HepG2 (cell line): ENCODE results near the gene ATF3. TPM values are rescaled to one million over a fixed set of nuclear protein-coding genes. Genes with fewer than 3 reads are reported as not detected.

ENCODE experiments used
- ATAC-seq: fragments of 200-7000 bp; cut with Tn5 transposase; 3 replicates; pipeline ENCODE4 v1.9.1; 2020; ENCODE audit warnings: mild to moderate bottlenecking, moderate library complexity
- BruUV-seq: library from RNA; stranded (reverse); fragments of 400-500 nt; replicated peaks from 2 replicates; lab custom pipeline; 2021; lab: Mats Ljungman, UMichigan
- CTCF ChIA-PET: fragments of 300-600 bp; formaldehyde crosslinking; extraction: SDS; loops from one replicate; lab custom pipeline; 2021; ENCODE audit warnings: low total read pairs, inconsistent platforms, low intra/inter-chr PET ratio; lab: Yijun Ruan, JAX
- POLR2A ChIA-PET: fragments of 350-600 bp; sonication (Branson Sonifier 250); formaldehyde crosslinking; loops from one replicate; lab custom pipeline; 2020; ENCODE audit warnings: antibody characterized with exemption, inconsistent platforms; lab: Yijun Ruan, JAX
- DNase-seq: peaks from one replicate; pipeline ENCODE4 v3.0.0-alpha.2; 2015; ENCODE audit warnings: low spot score
- FAIRE-seq: peaks from 3 replicates; lab custom pipeline; 2011; peaks lifted over from hg19 to GRCh38; lab: Jason Lieb, UNC
- H2AFZ ChIP-seq: one replicate; pipeline ENCODE4 v1.6.1; 2011; ENCODE audit warnings: low read length, inconsistent platforms
- H3K27ac ChIP-seq: fragments of 300-600 bp; 3 replicates; pipeline ENCODE4 v1.8.0; 2011; ENCODE audit warnings: mixed run types, mild to moderate bottlenecking, mixed read lengths, low read length, inconsistent platforms; ENCODE audit not compliant: insufficient read depth; ENCODE audit errors: extremely low read length
- H3K27me3 ChIP-seq, 2 experiments: fragments of 200-600 bp in 1 of 2; 2 replicates in 1 of 2; 3 replicates in 1 of 2; pipeline versions ENCODE4 v1.6.0 to v1.8.0; 2011; ENCODE audit warnings: low read length in 2 of 2, mild to moderate bottlenecking in 2 of 2, moderate library complexity in 2 of 2, inconsistent platforms in 1 of 2; ENCODE audit not compliant: insufficient read depth in 2 of 2, control insufficient read depth in 1 of 2
- H3K36me3 ChIP-seq, 2 experiments: fragments of 200-600 bp in 1 of 2; replicated peaks in 1 of 2; 2 replicates in 1 of 2; 3 replicates in 1 of 2; pipeline versions ENCODE4 v1.5.1 to v1.8.0; 2011; ENCODE audit warnings: low read length in 2 of 2, inconsistent platforms in 1 of 2; ENCODE audit not compliant: insufficient read depth in 2 of 2, control insufficient read depth in 1 of 2
- H3K4me1 ChIP-seq: 2 replicates; pipeline ENCODE4 v1.5.1; 2012; ENCODE audit warnings: low read length, inconsistent platforms; ENCODE audit not compliant: insufficient read depth
- H3K4me2 ChIP-seq: 2 replicates; pipeline ENCODE4 v1.6.0; 2011; ENCODE audit warnings: low read depth, low read length, inconsistent platforms
- H3K4me3 ChIP-seq, 3 experiments: fragments of 200-600 bp in 1 of 3; sonication (generic), shearing (Covaris generic) in 1 of 3; replicated peaks in 1 of 3; 2 replicates each; pipeline ENCODE4 v1.5.1; 2011 to 2016; ENCODE audit warnings: low read length in 3 of 3, inconsistent platforms in 2 of 3, low read depth in 2 of 3, mild to moderate bottlenecking in 2 of 3, control low read depth in 1 of 3, mixed read lengths in 1 of 3; ENCODE audit not compliant: insufficient read depth in 1 of 3
- H3K79me2 ChIP-seq: one replicate; pipeline ENCODE4 v1.6.1; 2011; ENCODE audit warnings: low read length, inconsistent platforms; ENCODE audit not compliant: insufficient read depth
- H3K9ac ChIP-seq: 2 replicates; pipeline ENCODE4 v1.6.0; 2011; ENCODE audit warnings: mild to moderate bottlenecking, low read depth, low read length, inconsistent platforms; ENCODE audit not compliant: insufficient read depth
- H3K9me3 ChIP-seq: 2 replicates; pipeline ENCODE4 v1.5.1; 2012; ENCODE audit warnings: mild to moderate bottlenecking, low read length
- H4K20me1 ChIP-seq: 2 replicates; pipeline ENCODE4 v1.6.0; 2011; ENCODE audit warnings: inconsistent platforms, mild to moderate bottlenecking, low read length, moderate library complexity; ENCODE audit not compliant: insufficient read depth
- EED ChIP-seq: sonication (generic); formaldehyde crosslinking; IDR thresholded peaks from 2 replicates; pipeline ENCODE4 v1.5.0; 2020; ENCODE audit warnings: mild to moderate bottlenecking, missing genetic modification reagents
- LCORL ChIP-seq, 2 experiments: fragments of 450-650 bp in 1 of 2; sonication (generic) in 1 of 2; formaldehyde crosslinking in 1 of 2; IDR thresholded peaks; 2 replicates each; pipeline versions ENCODE4 v1.5.0 to v1.6.1; 2017 to 2020; ENCODE audit warnings: antibody characterized with exemption in 1 of 2, missing genetic modification reagents in 1 of 2
- MAFK ChIP-seq, 2 experiments: IDR thresholded peaks in 1 of 2; conservative IDR thresholded peaks in 1 of 2; 2 replicates each; pipeline ENCODE4 v1.6.1; 2011; ENCODE audit warnings: improper control_type of control experiment in 2 of 2, low read length in 2 of 2
- NCOR1 ChIP-seq: fragments of 200-600 bp; sonication (generic); IDR thresholded peaks from 2 replicates; pipeline ENCODE4 v1.7.0; 2017; ENCODE audit warnings: antibody characterized with exemption, low read length, borderline replicate concordance
- POLR2AphosphoS2 ChIP-seq: IDR thresholded peaks from 2 replicates; pipeline ENCODE4 v1.6.1; 2011; ENCODE audit warnings: low read depth, low read length, improper control_type of control experiment
- TRIM24 ChIP-seq: sonication (generic); formaldehyde crosslinking; IDR thresholded peaks from 2 replicates; pipeline ENCODE4 v1.8.0; 2022; ENCODE audit warnings: mild to moderate bottlenecking, missing genetic modification reagents
- ZNF431 ChIP-seq: sonication (generic); formaldehyde crosslinking; IDR thresholded peaks from 2 replicates; pipeline ENCODE4 v1.9.0; 2022; ENCODE audit warnings: missing genetic modification reagents, low read depth, mild to moderate bottlenecking, borderline replicate concordance
- ZSCAN9 ChIP-seq: IDR thresholded peaks from 2 replicates; pipeline ENCODE4 v1.6.1; 2016; ENCODE audit warnings: borderline replicate concordance
- WGBS: methylation state at CpG from one replicate; pipeline ENCODE4 v1.1.6; 2017; ENCODE audit warnings: low lambda C conversion rate; 5-methylcytosine and 5-hydroxymethylcytosine counted together
- in situ Hi-C: cut with HindIII; loops from 2 replicates; pipeline ENCODE4 v1.10.0; 2017; ENCODE audit warnings: low pct_unique_long_range_greater_than_20kb; ENCODE audit not compliant: extremely low pct_ligation_motif_present
- intact Hi-C: fragments of 100-400 bp; cut with micrococcal nuclease; formaldehyde crosslinking; loops from one replicate; pipeline ENCODE4 v1.10.0; 2022; ENCODE audit not compliant: unreplicated experiment
- polyA plus RNA-seq, 8 experiments: library from polyadenylated mRNA; depleted of rRNA in 3 of 8; stranded (reverse) in 7 of 8; unstranded in 1 of 8; fragments of >200 nt; fragmentation: Illumina TruSeq in 4 of 8; extraction: Trizol in 4 of 8; gene quantifications; 2 replicates each; pipeline versions ENCODE4 v1.2.1 to v1.2.3, GENCODE V29; 2011 to 2016; ENCODE audit warnings: low read depth in 4 of 8, missing spikeins in 1 of 8, mixed read lengths in 1 of 8; ENCODE audit not compliant: insufficient read depth in 1 of 8
- total RNA-seq, 5 experiments: library from RNA; depleted of rRNA; stranded (reverse); fragments of >200 nt; fragmentation: Illumina TruSeq; extraction: Trizol; gene quantifications; 2 replicates each; pipeline ENCODE4 v1.2.3, GENCODE V29; 2016; ENCODE audit warnings: low read depth in 1 of 5
- TF ChIP-seq, protein P1 (sequence below), 2 experiments: sonication (generic) in 1 of 2; formaldehyde crosslinking in 1 of 2; IDR thresholded peaks; 2 replicates each; pipeline versions ENCODE4 v1.5.1 to v1.6.1; 2011 to 2020; ENCODE audit warnings: borderline replicate concordance in 1 of 2, low read depth in 1 of 2, low read length in 1 of 2, mild to moderate bottlenecking in 1 of 2, missing genetic modification reagents in 1 of 2, moderate library complexity in 1 of 2

ATF3 gene
- total and polyA plus RNA-seq, 2 of the 13 experiments (the other 11 are each of a cell fraction or from before 2014, with no cell fraction given) = 5.0 to 13.0 TPM

DNA sequence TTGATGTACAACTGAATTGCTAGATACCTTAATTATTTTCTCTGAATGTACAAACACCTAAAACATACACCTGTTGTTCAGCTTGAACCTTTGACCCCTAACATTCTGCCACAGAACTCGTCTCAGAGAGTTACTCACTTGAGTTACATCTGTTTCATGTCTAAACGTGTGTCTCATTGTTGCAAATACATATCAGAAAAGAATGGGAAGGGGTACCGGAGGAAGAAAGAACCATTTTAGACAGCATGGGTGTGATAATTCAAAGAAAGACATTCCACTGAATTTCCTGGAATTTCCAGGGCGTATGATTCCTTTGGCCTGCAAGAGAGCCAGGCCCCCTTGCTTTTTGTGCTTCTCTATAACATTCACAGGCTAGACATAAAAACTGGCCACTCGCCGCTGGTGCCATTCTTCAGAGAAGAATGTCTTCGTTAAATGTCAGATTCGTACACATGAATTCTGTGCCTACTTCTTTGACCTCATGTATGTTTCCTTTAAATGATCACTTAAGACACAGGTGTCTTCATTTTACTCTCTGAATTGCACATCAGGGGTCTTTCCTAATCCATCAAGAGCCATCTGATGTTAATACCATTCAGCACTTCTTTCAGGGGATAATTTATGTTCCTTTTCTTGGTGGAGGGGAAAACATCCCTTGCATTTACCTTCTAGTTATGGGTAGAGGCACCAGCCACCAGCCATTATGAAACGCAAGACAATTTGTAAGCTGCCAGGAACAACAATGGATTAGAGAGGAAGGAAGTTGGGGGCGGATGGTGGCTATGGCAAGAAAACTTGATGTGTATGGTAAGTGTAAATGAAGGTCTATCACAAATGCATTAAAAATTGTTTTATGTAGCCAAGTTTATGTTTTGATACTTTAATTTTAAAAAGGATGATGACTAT lies 12.7 kb downstream of the ATF3 start:
- intact Hi-C loops = no loop called here

More for the DNA sequence above, 12.7 kb downstream of the ATF3 start:
- Histone ChIP-seq H3K27ac (no peak overlapping the region), H4K20me1 (no peaks in the 10 kb centered on the region), H3K9me3 (no peaks in the 10 kb centered on the region), H3K4me1 (no peaks in the 10 kb centered on the region), H2AFZ (no peak overlapping the region), H3K9ac (no peak overlapping the region), H3K27me3 (no peaks in the 10 kb centered on the region), H3K4me2 (no peak overlapping the region), H3K4me3 (no peak overlapping the region), H3K79me2 (no peaks in the 10 kb centered on the region), H3K36me3 (peaks cover 11 to 45% of the 10 kb centered on the region in 2 experiments; a peak in 4 of 5 replicates)
- TF ChIP-seq POLR2AphosphoS2 = peak; percentile 71
- 0 out of 4 replicates have a peak, but pooled peaks of 1 of the 2 experiments have one; percentile 23 for TF ChIP-seq MAFK (conservative IDR thresholded peaks at IDR 0.05 in 1 of 2, IDR thresholded peaks at IDR 0.05 in 1 of 2; ENCODE audit: low read length in 2 of 2)
- TF ChIP-seq NCOR1 = no peak
- no peak for TF ChIP-seq ZSCAN9 (CRISPR knock-in tag)
- TF ChIP-seq TRIM24 (CRISPR knock-in tag) = no peak
- TF ChIP-seq ZNF431 (CRISPR knock-in tag) = no peak
- no peak for TF ChIP-seq LCORL (IDR thresholded peaks at IDR 0.05)
- TF ChIP-seq LCORL (CRISPR knock-in tag; IDR thresholded peaks at IDR 0.05) = no peak
- TF ChIP-seq, protein P1, sequence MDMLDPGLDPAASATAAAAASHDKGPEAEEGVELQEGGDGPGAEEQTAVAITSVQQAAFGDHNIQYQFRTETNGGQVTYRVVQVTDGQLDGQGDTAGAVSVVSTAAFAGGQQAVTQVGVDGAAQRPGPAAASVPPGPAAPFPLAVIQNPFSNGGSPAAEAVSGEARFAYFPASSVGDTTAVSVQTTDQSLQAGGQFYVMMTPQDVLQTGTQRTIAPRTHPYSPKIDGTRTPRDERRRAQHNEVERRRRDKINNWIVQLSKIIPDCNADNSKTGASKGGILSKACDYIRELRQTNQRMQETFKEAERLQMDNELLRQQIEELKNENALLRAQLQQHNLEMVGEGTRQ (IDR thresholded peaks at IDR 0.05; ENCODE audit: low read depth, low read length) = no peak
- TF ChIP-seq, protein P1 (CRISPR knock-in tag; IDR thresholded peaks at IDR 0.05; ENCODE audit: borderline replicate concordance) = no peak
- no peak for TF ChIP-seq EED (CRISPR knock-in tag)
- no peak for ATAC-seq
- ChIA-PET POLR2A (no interaction called here), CTCF (no interaction called here)
- in situ Hi-C loops = loop anchor here (10.0 kb wide), 1 partner anchor 146 kb away; no protein-coding TSS in a partner anchor
- DNase-seq = no peak
- no TSS peak for BruUV-seq
- WGBS = 91% methylated on average over 10 of the region's 10 CpGs
- FAIRE-seq = no peak
